ENCODE data around the gene PRPF18.

PRPF18 gene

GRCh38 chr10:13671904-13672303 lies 85.1 kb downstream of the PRPF18 start:
- no peak for DNase-seq

- no peak for DNase-seq
Observed at GRCh38 chr10:13672548-13672947, 85.8 kb downstream of the PRPF18 start.

- DNase-seq = no peak
Observed at GRCh38 chr10:13673156-13673555, 86.4 kb downstream of the PRPF18 start.

GRCh38 chr10:13674645-13675588 lies 88.2 kb downstream of the PRPF18 start:
- DNase-seq = no peak

GRCh38 chr10:13678101-13678843 lies 91.5 kb downstream of the PRPF18 start:
- DNase-seq = no peak

All from stimulated activated CD4-positive, alpha-beta T cell treated with anti-CD3 and anti-CD28 coated beads, Interleukin-4, amount 100 ng/mL, for 1 hour (primary cell).